ENCODE measurements around the gene MED20. TPM values are rescaled to one million over a fixed set of nuclear protein-coding genes. Genes with fewer than 3 reads are reported as not detected.

The MED20 gene
- total RNA-seq, 2 donors from 2014 or later = 27.4 to 38.4 TPM

DNA sequence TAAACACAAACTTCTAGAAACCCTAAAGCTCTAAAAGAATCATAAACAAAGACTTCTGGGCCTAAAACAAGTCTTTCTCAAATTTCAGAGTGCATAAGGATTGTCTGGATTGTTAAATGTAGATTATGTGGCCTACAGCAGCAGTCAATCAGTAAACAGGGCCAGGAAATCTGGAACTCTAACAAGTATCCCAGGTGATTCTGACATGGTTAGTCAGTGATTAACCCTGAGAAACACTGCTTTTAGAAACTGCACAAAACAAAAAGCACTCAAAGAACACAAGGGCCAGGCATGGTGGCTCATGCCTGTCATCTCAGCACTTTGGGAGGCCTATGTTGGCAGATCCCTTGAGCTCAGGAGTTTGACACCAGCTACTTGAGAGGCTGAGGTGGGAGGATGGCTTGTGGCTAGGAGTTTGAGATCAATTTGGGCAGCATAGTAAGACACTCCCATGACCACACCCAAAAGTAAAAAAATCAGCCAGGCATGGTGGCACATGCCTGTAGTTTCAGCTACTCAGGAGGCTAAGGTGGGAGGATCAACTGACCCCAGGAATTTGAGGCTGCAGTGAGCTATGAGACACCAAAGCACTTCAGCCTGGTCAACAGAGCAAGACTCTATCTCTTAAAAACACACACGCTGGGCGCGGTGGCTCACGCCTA is 5.9 kb downstream of the MED20 start:
- no peaks in the 10 kb centered on the region for H3K27me3 ChIP-seq (ENCODE audit: control insufficient read depth, insufficient read depth, low read length, poor library complexity, severe bottlenecking)
- 100% methylated on average over 4 of the region's 4 CpGs; no CpG with 5 or more reads in 1 of the 2 experiments for WGBS, 2 experiments (ENCODE audit: insufficient coverage in 1 of 2, insufficient read length in 1 of 2)
- Mint-ChIP-seq H3K9me3 (no peaks in the 10 kb centered on the region), H3K27ac (no peak overlapping the region), H3K27me3 (ENCODE audit: insufficient read depth) (no peaks in the 10 kb centered on the region), H3K4me1 (peaks cover 4% of the 10 kb centered on the region), H3K4me3 (no peak overlapping the region), H3K36me3 (ENCODE audit: low read depth) (peaks cover 45% of the 10 kb centered on the region)
- H3K27ac ChIP-seq (ENCODE audit: low read depth, low read length) = no peak overlapping the region
- H3K36me3 ChIP-seq (ENCODE audit: control insufficient read depth, insufficient read depth, low read length) = peaks cover 38% of the 10 kb centered on the region
- TF ChIP-seq, protein P1, sequence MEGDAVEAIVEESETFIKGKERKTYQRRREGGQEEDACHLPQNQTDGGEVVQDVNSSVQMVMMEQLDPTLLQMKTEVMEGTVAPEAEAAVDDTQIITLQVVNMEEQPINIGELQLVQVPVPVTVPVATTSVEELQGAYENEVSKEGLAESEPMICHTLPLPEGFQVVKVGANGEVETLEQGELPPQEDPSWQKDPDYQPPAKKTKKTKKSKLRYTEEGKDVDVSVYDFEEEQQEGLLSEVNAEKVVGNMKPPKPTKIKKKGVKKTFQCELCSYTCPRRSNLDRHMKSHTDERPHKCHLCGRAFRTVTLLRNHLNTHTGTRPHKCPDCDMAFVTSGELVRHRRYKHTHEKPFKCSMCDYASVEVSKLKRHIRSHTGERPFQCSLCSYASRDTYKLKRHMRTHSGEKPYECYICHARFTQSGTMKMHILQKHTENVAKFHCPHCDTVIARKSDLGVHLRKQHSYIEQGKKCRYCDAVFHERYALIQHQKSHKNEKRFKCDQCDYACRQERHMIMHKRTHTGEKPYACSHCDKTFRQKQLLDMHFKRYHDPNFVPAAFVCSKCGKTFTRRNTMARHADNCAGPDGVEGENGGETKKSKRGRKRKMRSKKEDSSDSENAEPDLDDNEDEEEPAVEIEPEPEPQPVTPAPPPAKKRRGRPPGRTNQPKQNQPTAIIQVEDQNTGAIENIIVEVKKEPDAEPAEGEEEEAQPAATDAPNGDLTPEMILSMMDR (conservative IDR thresholded peaks at IDR 0.05) = no peak
- DNase-seq = no peak
- H3K9me3 ChIP-seq (ENCODE audit: control insufficient read depth, low read length) = no peaks in the 10 kb centered on the region
- no peak overlapping the region for H3K4me3 ChIP-seq (ENCODE audit: low read length)
- no peak overlapping the region for H3K9ac ChIP-seq (ENCODE audit: extremely low read depth, low read length, poor library complexity, severe bottlenecking)
- H3K4me1 ChIP-seq (ENCODE audit: control insufficient read depth, insufficient read depth, low read length) = peaks cover 5% of the 10 kb centered on the region

DNA sequence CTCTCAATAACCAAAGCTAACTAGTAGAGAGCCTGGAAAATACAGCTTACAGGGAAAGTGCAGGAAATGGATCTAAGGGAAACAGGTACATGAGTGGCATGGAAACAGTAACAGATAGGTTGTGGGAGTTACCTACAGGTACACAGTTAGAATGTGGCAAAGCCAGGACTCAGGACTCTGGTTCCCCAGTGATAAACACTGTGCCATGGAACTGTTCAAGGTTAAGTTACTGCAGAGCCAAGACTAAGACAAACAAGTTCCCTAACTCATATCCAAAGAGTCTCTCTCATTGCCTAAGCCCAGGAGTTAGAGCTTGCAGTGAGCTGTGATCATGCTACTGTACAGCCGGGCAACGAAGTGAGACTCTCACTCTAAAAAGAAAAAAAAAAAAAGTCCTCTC is 6.6 kb downstream of the MED20 start:
- DNase-seq = no peak
- H3K36me3 Mint-ChIP-seq (ENCODE audit: low read depth) = peaks cover 45% of the 10 kb centered on the region
- no peak overlapping the region for H3K4me3 Mint-ChIP-seq
- H3K4me3 ChIP-seq (ENCODE audit: low read length) = no peak overlapping the region
- H3K36me3 ChIP-seq (ENCODE audit: control insufficient read depth, insufficient read depth, low read length) = peaks cover 41% of the 10 kb centered on the region
- H3K9me3 ChIP-seq (ENCODE audit: control insufficient read depth, low read length) = no peaks in the 10 kb centered on the region
- H3K9ac ChIP-seq (ENCODE audit: extremely low read depth, low read length, poor library complexity, severe bottlenecking) = no peak overlapping the region
- no peaks in the 10 kb centered on the region for H3K9me3 Mint-ChIP-seq
- H3K4me1 ChIP-seq (ENCODE audit: control insufficient read depth, insufficient read depth, low read length) = no peaks in the 10 kb centered on the region
- no peak overlapping the region for H3K27ac Mint-ChIP-seq
- H3K27me3 Mint-ChIP-seq (ENCODE audit: insufficient read depth) = no peaks in the 10 kb centered on the region
- H3K4me1 Mint-ChIP-seq = no peaks in the 10 kb centered on the region
- no peaks in the 10 kb centered on the region for H3K27me3 ChIP-seq (ENCODE audit: control insufficient read depth, insufficient read depth, low read length, poor library complexity, severe bottlenecking)
- TF ChIP-seq, protein P1 (conservative IDR thresholded peaks at IDR 0.05) = no peak
- no peak overlapping the region for H3K27ac ChIP-seq (ENCODE audit: low read depth, low read length)
- WGBS, 2 experiments (ENCODE audit: insufficient coverage in 1 of 2, insufficient read length in 1 of 2) = 79% methylated on average over 2 of the region's 2 CpGs; no CpG with 5 or more reads in 1 of the 2 experiments

DNA sequence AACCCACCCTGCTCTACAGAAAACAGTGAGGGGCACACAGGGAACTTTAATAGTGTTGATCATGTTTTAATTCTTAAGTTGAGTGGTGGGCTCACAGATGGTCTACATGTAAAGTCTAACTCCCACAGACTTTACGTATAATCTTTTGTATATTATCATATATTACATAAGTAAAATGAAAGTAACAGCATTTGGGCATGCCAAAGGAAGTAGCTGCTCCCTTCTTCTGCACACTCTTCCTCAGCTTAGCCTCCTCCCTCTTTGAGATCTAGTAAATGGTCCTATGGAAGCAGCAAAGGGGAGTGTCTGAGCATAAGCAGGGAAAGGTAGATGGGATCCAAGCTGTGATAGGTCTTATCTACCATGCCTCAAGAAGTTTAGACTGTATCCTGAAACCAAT is 11.2 kb downstream of the MED20 start:
- TF ChIP-seq, protein P1 (conservative IDR thresholded peaks at IDR 0.05) = no peak
- H3K4me3 Mint-ChIP-seq = no peak overlapping the region
- H3K36me3 Mint-ChIP-seq (ENCODE audit: low read depth) = peaks cover 45% of the 10 kb centered on the region
- Histone ChIP-seq H3K36me3 (ENCODE audit: control insufficient read depth, insufficient read depth, low read length) (peaks cover 61% of the 10 kb centered on the region), H3K4me1 (ENCODE audit: control insufficient read depth, insufficient read depth, low read length) (peaks cover 4% of the 10 kb centered on the region), H3K9me3 (ENCODE audit: control insufficient read depth, low read length) (no peaks in the 10 kb centered on the region), H3K4me3 (ENCODE audit: low read length) (no peak overlapping the region), H3K9ac (ENCODE audit: extremely low read depth, low read length, poor library complexity, severe bottlenecking) (no peak overlapping the region), H3K27ac (ENCODE audit: low read depth, low read length) (no peak overlapping the region), H3K27me3 (ENCODE audit: control insufficient read depth, insufficient read depth, low read length, poor library complexity, severe bottlenecking) (no peaks in the 10 kb centered on the region)
- no peak for DNase-seq
- H3K27me3 Mint-ChIP-seq (ENCODE audit: insufficient read depth) = no peaks in the 10 kb centered on the region
- H3K9me3 Mint-ChIP-seq = no peaks in the 10 kb centered on the region
- no CpG with 5 or more reads among the region's 1 CpG for WGBS, 2 experiments (ENCODE audit: insufficient coverage in 1 of 2, insufficient read length in 1 of 2)
- no peaks in the 10 kb centered on the region for H3K4me1 Mint-ChIP-seq
- no peak overlapping the region for H3K27ac Mint-ChIP-seq
